ENCODE measurements around the gene EGFL8.
A peak's percentile ranks its signal among the peaks of the same experiment; 100 is the strongest.
"Not testable (repeated sequence)": the region's sequence is repeated elsewhere in the genome, so short reads cannot be mapped to it uniquely, and the experiment has no call there.

Gene EGFL8

GRCh38 chr6:32184084-32184640, 19.8 kb downstream of the EGFL8 start, which contains the start of gene AGER:
TSS of gene AGER (minus strand) at chr6:32184253. CDS start at chr6:32184222, 31 bp downstream.
- DNase-seq = no peak

GRCh38 chr6:32185681-32186131, 21.3 kb downstream of the EGFL8 start:
- DNase-seq = peak; percentile 84

- DNase-seq = not testable (repeated sequence)
Observed at GRCh38 chr6:32186151-32186840, 21.9 kb downstream of the EGFL8 start.

GRCh38 chr6:32187009-32187709, 22.8 kb downstream of the EGFL8 start:
- DNase-seq = no peak

GRCh38 chr6:32187725-32188380, 23.5 kb downstream of the EGFL8 start:
- DNase-seq = not testable (repeated sequence)

- peak; percentile 19 for DNase-seq
Observed at GRCh38 chr6:32188381-32189068, 24.1 kb downstream of the EGFL8 start.

GRCh38 chr6:32189069-32189741, 24.8 kb downstream of the EGFL8 start:
- DNase-seq = no peak

GRCh38 chr6:32189742-32190053, 25.3 kb downstream of the EGFL8 start:
- DNase-seq = no peak

- DNase-seq = peak; percentile 95
Observed at GRCh38 chr6:32190054-32190851, 25.9 kb downstream of the EGFL8 start, which contains the start of gene PBX2. TSS of gene PBX2 (minus strand) at chr6:32190202. CDS start at chr6:32189915, 287 bp downstream.

- DNase-seq = no peak
Observed at GRCh38 chr6:32190911-32191677, 26.7 kb downstream of the EGFL8 start.

- no peak for DNase-seq
Observed at GRCh38 chr6:32191696-32192607, 27.6 kb downstream of the EGFL8 start.

GRCh38 chr6:32192608-32193039, 28.2 kb downstream of the EGFL8 start, which contains the start of gene GPSM3:
TSS of gene GPSM3 (minus strand) at chr6:32192643. CDS start at chr6:32192513, 130 bp downstream.
- peak; percentile 60 for DNase-seq

- not testable (repeated sequence) for DNase-seq
Observed at GRCh38 chr6:32193096-32193495, 28.7 kb downstream of the EGFL8 start.

GRCh38 chr6:32194388-32194787, 30.0 kb downstream of the EGFL8 start:
- no peak for DNase-seq

- DNase-seq = peak; percentile 70
Observed at GRCh38 chr6:32194825-32195651, 30.6 kb downstream of the EGFL8 start.

GRCh38 chr6:32195652-32195901, 31.2 kb downstream of the EGFL8 start:
- peak; percentile 100 for DNase-seq

- DNase-seq = peak; percentile 89
Observed at GRCh38 chr6:32195902-32196681, 31.7 kb downstream of the EGFL8 start.

Measured in fibroblast of skin of scalp (primary cell).